NCI-H446 treated with DMSO at 0.1 percent for 48 hours (cell line): ENCODE results near the gene MAGEB17.

Source experiments
- DNase-seq: peaks from one replicate; lab custom pipeline; 2025; lab: John Stamatoyannopoulos, UW

Gene MAGEB17

GRCh38 chrX:16210061-16210460 is 42.8 kb downstream of the MAGEB17 start:
- no peak for DNase-seq

GRCh38 chrX:16212024-16212423 is 44.7 kb downstream of the MAGEB17 start:
- no peak for DNase-seq

DNA sequence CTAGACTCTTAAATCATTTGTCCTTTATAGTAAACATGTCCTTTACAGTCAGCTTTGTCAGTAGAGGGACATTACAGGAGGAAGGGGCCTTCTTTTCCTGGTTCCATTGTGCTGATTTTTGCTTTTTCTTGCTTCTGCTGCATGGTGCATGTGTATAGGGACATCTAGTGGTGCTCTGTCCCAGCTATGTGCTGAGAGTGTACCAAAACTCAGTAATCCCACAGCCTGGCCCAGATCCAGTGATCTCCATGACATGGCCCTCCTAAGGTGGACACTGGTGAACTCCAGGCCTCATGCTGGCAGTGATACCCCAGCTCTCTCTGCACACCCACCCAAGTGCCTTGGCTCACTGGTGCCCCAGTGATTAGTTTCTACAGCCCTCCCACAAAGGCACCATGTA is 45.2 kb downstream of the MAGEB17 start:
- no peak for DNase-seq

GRCh38 chrX:16213961-16214360 is 46.7 kb downstream of the MAGEB17 start:
- DNase-seq: no peak

DNA sequence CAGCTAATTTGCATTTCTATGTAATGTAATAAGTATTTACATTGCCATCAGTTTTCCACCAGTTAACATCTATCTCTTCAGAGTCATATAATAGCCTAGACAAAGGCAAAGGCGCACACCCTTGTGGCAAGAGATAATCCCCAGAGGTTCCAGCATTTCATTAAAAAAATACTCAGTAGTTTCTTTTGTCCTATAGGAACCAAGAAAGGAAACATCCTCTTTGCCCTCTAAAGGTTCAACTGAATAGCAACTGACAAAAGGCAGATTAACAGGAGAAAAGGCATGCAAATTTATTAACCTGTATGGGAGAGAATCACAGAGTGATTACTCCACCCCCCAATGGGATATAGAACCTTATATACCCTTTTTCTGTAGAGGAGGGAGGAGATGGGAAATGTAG is 48.4 kb downstream of the MAGEB17 start:
- no peak for DNase-seq
